ENCODE data around the gene DPM2. TPM values are rescaled to one million over a fixed set of nuclear protein-coding genes. Genes with fewer than 3 reads are reported as not detected.

The DPM2 gene
- total and polyA plus RNA-seq, 4 donors, result 20.5 to 51.3 (median 50.9) TPM

DNA sequence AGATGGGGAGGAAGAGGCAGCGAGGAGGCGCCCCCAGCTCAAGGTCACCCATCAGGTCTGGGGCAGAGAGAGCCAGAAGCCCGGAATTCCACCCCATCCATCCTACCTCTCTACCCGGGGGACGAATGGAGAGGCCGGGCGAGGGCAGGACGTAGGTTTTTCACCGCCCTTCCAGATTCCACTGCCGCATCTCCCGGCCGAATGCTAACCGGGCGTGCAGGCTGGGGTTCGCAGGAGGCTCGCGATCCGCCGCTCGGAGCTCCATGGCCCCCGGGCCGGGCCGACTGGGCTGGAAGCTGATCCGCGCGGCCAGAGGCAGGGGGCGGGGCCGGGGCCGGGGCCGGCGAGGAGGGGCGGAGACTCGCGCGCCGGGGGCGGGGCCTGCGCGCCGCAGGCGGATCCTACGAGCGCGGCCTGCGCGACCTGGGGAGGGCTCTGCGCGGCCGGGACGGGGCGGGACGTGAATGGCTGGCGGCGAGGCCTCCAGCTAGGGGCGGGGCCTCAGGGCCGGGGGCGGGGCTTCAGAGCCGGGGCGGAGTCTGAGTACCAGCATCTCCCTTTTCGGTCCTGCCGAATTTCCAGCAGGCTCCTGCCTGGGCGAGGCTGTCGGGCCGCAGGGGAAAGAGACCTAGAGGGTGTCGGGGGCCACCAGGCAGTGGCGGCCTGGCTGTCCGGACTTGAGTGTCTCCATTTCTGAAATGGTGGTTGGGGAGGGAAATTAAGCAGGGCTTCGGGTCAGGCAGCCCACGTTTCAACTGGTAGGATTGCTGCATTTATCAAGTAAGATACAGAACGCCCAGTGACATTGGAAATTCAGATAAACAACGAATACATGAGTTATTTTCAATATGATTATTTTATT is 20.7 kb downstream of the DPM2 start, which contains the start of gene ST6GALNAC4:
Gene ST6GALNAC4, minus strand, starts transcription at position 322 of the 862 bp plus-strand sequence. CDS start 622 bp downstream, outside the sequence.
- Histone ChIP-seq H3K4me1 (ENCODE audit: control insufficient read depth in 5 of 5, insufficient read depth in 5 of 5, low read length in 5 of 5) (peaks cover 2 to 16% (median 13%) of the 10 kb centered on the region in 5 donors), H3K4me3 (peak within 1 kb of the TSS; percentile 64), H3K36me3 (ENCODE audit: control insufficient read depth in 4 of 4, insufficient read depth in 4 of 4, low read length in 4 of 4) (peaks cover 0 to 12% (median 0%) of the 10 kb centered on the region in 4 donors), H3K9me3 (ENCODE audit: control insufficient read depth in 4 of 4, insufficient read depth in 3 of 4, low read length in 3 of 4) (no peaks in the 10 kb centered on the region), H3K27ac (ENCODE audit: low read depth in 1 of 2, low read length in 1 of 2) (peak within 1 kb of the TSS; percentile 5 to 65), H3K9ac (ENCODE audit: insufficient read depth in 1 of 2, low read length in 2 of 2) (peak within 1 kb of the TSS in 1 of 2 donors; percentile 65), H3K27me3 (ENCODE audit: control insufficient read depth in 3 of 3, insufficient read depth in 3 of 3, low read length in 2 of 3) (no peaks in the 10 kb centered on the region)
- TF ChIP-seq, protein P1, sequence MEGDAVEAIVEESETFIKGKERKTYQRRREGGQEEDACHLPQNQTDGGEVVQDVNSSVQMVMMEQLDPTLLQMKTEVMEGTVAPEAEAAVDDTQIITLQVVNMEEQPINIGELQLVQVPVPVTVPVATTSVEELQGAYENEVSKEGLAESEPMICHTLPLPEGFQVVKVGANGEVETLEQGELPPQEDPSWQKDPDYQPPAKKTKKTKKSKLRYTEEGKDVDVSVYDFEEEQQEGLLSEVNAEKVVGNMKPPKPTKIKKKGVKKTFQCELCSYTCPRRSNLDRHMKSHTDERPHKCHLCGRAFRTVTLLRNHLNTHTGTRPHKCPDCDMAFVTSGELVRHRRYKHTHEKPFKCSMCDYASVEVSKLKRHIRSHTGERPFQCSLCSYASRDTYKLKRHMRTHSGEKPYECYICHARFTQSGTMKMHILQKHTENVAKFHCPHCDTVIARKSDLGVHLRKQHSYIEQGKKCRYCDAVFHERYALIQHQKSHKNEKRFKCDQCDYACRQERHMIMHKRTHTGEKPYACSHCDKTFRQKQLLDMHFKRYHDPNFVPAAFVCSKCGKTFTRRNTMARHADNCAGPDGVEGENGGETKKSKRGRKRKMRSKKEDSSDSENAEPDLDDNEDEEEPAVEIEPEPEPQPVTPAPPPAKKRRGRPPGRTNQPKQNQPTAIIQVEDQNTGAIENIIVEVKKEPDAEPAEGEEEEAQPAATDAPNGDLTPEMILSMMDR (IDR thresholded peaks at IDR 0.05; ENCODE audit: control extremely low read depth, extremely low read depth), result no peak
- ATAC-seq (ENCODE audit: insufficient read depth, low FRiP score), result peak; percentile 90
- peak; percentile 93 to 97 (median 95) for DNase-seq
- WGBS, 2 donors, result 2% methylated on average over 69 to 71 of the region's 71 CpGs

DNA sequence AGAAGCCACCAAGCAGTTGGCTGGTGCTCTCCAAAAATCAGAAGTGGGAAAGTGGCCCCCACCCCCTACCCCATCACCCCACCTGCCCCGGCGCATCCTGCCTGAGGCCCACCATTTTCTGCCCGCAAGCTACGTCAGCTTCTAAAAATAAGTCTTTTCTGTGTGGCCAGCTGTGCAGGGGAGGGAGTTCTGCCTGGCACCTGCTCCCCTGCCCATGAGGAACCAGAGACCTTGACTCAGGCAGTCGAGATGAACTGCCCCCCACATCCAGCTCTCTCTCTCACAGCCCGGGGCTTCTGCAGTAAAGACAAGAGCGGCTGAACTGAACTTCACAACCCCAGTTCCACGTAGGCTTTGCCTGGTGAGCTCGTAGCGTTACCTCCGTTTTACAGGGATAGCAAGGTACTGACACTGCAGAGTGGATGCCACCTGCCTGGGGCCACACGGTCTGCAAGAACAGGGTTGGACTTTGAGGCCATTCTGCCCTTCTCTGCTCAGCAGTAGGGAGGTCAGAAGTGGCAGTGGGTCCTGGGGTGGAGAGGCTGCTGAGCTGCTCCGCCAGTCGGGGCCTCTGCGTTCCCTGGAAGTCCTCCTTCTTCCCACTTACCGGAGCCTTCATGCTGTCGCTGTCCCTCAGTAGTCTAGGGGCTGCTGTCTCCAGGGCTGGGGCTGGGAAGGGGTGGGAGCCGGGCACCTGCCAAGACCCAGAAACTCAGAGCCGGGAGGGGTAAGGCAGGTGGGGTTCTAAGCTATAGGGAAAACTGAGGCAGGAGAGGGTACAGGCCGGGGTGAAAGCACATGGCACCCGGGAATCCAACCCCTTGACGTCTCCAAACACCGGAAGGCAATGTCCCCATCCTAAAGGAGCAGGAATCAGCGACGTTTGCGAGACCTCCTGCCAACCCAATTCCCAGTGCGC is 21.6 kb downstream of the DPM2 start:
- Histone ChIP-seq H3K9ac (ENCODE audit: insufficient read depth in 1 of 2, low read length in 2 of 2) (peak overlapping the region in 1 of 2 donors; percentile 65), H3K27me3 (ENCODE audit: control insufficient read depth in 3 of 3, insufficient read depth in 3 of 3, low read length in 2 of 3) (no peaks in the 10 kb centered on the region), H3K4me3 (peak overlapping the region; percentile 64), H3K4me1 (ENCODE audit: control insufficient read depth in 5 of 5, insufficient read depth in 5 of 5, low read length in 5 of 5) (peaks cover 2 to 13% (median 13%) of the 10 kb centered on the region in 5 donors), H3K36me3 (ENCODE audit: control insufficient read depth in 4 of 4, insufficient read depth in 4 of 4, low read length in 4 of 4) (peaks cover 0 to 14% (median 2%) of the 10 kb centered on the region in 4 donors), H3K27ac (ENCODE audit: low read depth in 1 of 2, low read length in 1 of 2) (peak overlapping the region; percentile 5 to 27), H3K9me3 (ENCODE audit: control insufficient read depth in 4 of 4, insufficient read depth in 3 of 4, low read length in 3 of 4) (no peaks in the 10 kb centered on the region)
- no peak for DNase-seq
- ATAC-seq (ENCODE audit: insufficient read depth, low FRiP score), result no peak
- TF ChIP-seq, protein P1 (IDR thresholded peaks at IDR 0.05; ENCODE audit: control extremely low read depth, extremely low read depth), result no peak
- WGBS, 2 donors, result 20 to 23% methylated on average over 27 of the region's 27 CpGs

DNA sequence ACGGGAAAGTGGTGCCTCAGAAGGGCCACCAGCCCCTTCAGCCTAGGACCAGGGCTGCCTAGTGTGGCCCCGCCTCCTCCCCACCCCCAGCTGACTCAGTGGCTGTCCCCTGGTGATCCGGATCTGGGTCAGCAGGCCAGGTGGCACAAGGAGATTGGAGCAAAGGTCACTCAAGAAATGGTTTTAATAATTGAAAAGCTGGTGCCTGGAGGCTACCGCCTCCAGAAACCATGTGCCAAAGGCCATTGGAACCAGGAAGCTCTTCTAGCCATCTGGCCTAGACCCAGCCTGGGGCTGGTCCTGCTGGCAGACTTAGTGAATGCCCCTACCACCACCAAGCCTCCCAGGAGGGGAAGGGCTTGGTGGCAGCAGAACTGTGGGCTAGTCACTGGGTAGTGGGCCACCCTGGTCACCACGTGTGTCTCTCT is 22.3 kb downstream of the DPM2 start:
- peaks cover 2 to 15% (median 13%) of the 10 kb centered on the region in 5 donors for H3K4me1 ChIP-seq (ENCODE audit: control insufficient read depth in 5 of 5, insufficient read depth in 5 of 5, low read length in 5 of 5)
- peaks cover 0 to 21% (median 3%) of the 10 kb centered on the region in 4 donors for H3K36me3 ChIP-seq (ENCODE audit: control insufficient read depth in 4 of 4, insufficient read depth in 4 of 4, low read length in 4 of 4)
- no peaks in the 10 kb centered on the region for H3K9me3 ChIP-seq (ENCODE audit: control insufficient read depth in 4 of 4, insufficient read depth in 3 of 4, low read length in 3 of 4)
- no peaks in the 10 kb centered on the region for H3K27me3 ChIP-seq (ENCODE audit: control insufficient read depth in 3 of 3, insufficient read depth in 3 of 3, low read length in 2 of 3)
- ATAC-seq (ENCODE audit: insufficient read depth, low FRiP score), result no peak
- no peak overlapping the region for H3K27ac ChIP-seq (ENCODE audit: low read depth in 1 of 2, low read length in 1 of 2)
- no peak overlapping the region for H3K4me3 ChIP-seq
- 76 to 83% methylated on average over 5 of the region's 5 CpGs for WGBS, 2 donors
- no peak for DNase-seq
- no peak overlapping the region for H3K9ac ChIP-seq (ENCODE audit: insufficient read depth in 1 of 2, low read length in 2 of 2)
- TF ChIP-seq, protein P1 (IDR thresholded peaks at IDR 0.05; ENCODE audit: control extremely low read depth, extremely low read depth), result no peak
